Activated naive CD4-positive, alpha-beta T cell treated with anti-CD3 and anti-CD28 coated beads for 36 hours (primary cell): ENCODE measurements around the gene MRPL21. TPM values are rescaled to one million over a fixed set of nuclear protein-coding genes. Genes with fewer than 3 reads are reported as not detected.
A peak's percentile ranks its signal among the peaks of the same experiment; 100 is the strongest.

ENCODE experiments used
- CTCF ChIA-PET: fragments of 350-600 bp; sonication (Branson Sonifier 250); formaldehyde crosslinking; loops from one replicate; lab custom pipeline; 2021; ENCODE audit warnings: antibody characterized with exemption; lab: Charles Lee
- DNase-seq: peaks from one replicate; pipeline ENCODE4 v3.0.0-alpha.2; 2020
- H3K27ac Mint-ChIP-seq: one replicate; pipeline ENCODE4 v1.8.0; 2021; ENCODE audit warnings: mild to moderate bottlenecking, mixed read lengths
- H3K27me3 Mint-ChIP-seq: one replicate; pipeline ENCODE4 v1.8.0; 2021; ENCODE audit warnings: low read depth, mixed read lengths
- H3K36me3 Mint-ChIP-seq: one replicate; pipeline ENCODE4 v1.8.0; 2021; ENCODE audit warnings: low read depth, mixed read lengths
- H3K4me1 Mint-ChIP-seq: one replicate; pipeline ENCODE4 v1.8.0; 2021; ENCODE audit warnings: low read depth, mixed read lengths
- H3K4me3 Mint-ChIP-seq: one replicate; pipeline ENCODE4 v1.8.0; 2021; ENCODE audit warnings: mild to moderate bottlenecking, moderate library complexity, mixed read lengths
- H3K9me3 Mint-ChIP-seq: one replicate; pipeline ENCODE4 v1.8.0; 2021; ENCODE audit warnings: mixed read lengths
- intact Hi-C: fragments of 100-400 bp; cut with micrococcal nuclease; formaldehyde crosslinking; loops from one replicate; pipeline ENCODE4 v1.15.1; 2023
- total RNA-seq, 2 experiments: library from RNA; stranded (reverse); gene quantifications; one replicate each; pipeline ENCODE4 v1.2.3, GENCODE V29; 2021

MRPL21 gene
- total RNA-seq, 2 experiments from 2014 or later = 90.8 to 92.1 TPM

- intact Hi-C loops = no loop called here
- Mint-ChIP-seq H3K27me3 (no peaks in the 10 kb centered on the region), H3K36me3 (peaks cover 40% of the 10 kb centered on the region), H3K27ac (no peak overlapping the region), H3K4me3 (no peak overlapping the region), H3K9me3 (no peaks in the 10 kb centered on the region), H3K4me1 (no peaks in the 10 kb centered on the region)
- CTCF ChIA-PET = no interaction called here
- no peak for DNase-seq
Measured at GRCh38 chr11:68914761-68915160, 11.1 kb upstream of the MRPL21 start.

- Mint-ChIP-seq H3K36me3 (peaks cover 36% of the 10 kb centered on the region), H3K27me3 (no peaks in the 10 kb centered on the region)
Measured at GRCh38 chr11:68913188-68913587, 9.6 kb upstream of the MRPL21 start.

GRCh38 chr11:68912254-68912653, 8.6 kb upstream of the MRPL21 start:
- DNase-seq = no peak
- CTCF ChIA-PET = no interaction called here
- peaks cover 39% of the 10 kb centered on the region for H3K36me3 Mint-ChIP-seq
- H3K9me3 Mint-ChIP-seq = no peaks in the 10 kb centered on the region
- intact Hi-C loops = no loop called here
- no peak overlapping the region for H3K27ac Mint-ChIP-seq
- H3K27me3 Mint-ChIP-seq = no peaks in the 10 kb centered on the region
- H3K4me3 Mint-ChIP-seq = no peak overlapping the region
- H3K4me1 Mint-ChIP-seq = no peaks in the 10 kb centered on the region

More at GRCh38 chr11:68913188-68913587, 9.6 kb upstream of the MRPL21 start:
- DNase-seq = no peak
- Mint-ChIP-seq H3K4me3 (no peak overlapping the region), H3K4me1 (no peaks in the 10 kb centered on the region), H3K9me3 (no peaks in the 10 kb centered on the region), H3K27ac (no peak overlapping the region)
- intact Hi-C loops = no loop called here
- CTCF ChIA-PET = no interaction called here

- H3K4me1 Mint-ChIP-seq = no peaks in the 10 kb centered on the region
- no peak overlapping the region for H3K4me3 Mint-ChIP-seq
- H3K27me3 Mint-ChIP-seq = no peaks in the 10 kb centered on the region
- intact Hi-C loops = no loop called here
- no peaks in the 10 kb centered on the region for H3K9me3 Mint-ChIP-seq
- H3K27ac Mint-ChIP-seq = no peak overlapping the region
- peaks cover 40% of the 10 kb centered on the region for H3K36me3 Mint-ChIP-seq
- no peak for DNase-seq
- CTCF ChIA-PET = no interaction called here
Measured at GRCh38 chr11:68911731-68912130, 8.1 kb upstream of the MRPL21 start.

- H3K36me3 Mint-ChIP-seq = peaks cover 34% of the 10 kb centered on the region
- DNase-seq = no peak
- intact Hi-C loops = no loop called here
- no peak overlapping the region for H3K4me3 Mint-ChIP-seq
- no peaks in the 10 kb centered on the region for H3K27me3 Mint-ChIP-seq
- CTCF ChIA-PET = no interaction called here
- H3K9me3 Mint-ChIP-seq = no peaks in the 10 kb centered on the region
- H3K27ac Mint-ChIP-seq = no peak overlapping the region
- H3K4me1 Mint-ChIP-seq = peaks cover 3% of the 10 kb centered on the region
Measured at GRCh38 chr11:68910965-68911364, 7.3 kb upstream of the MRPL21 start.

GRCh38 chr11:68908273-68908672, 4.6 kb upstream of the MRPL21 start:
- Mint-ChIP-seq H3K27me3 (no peaks in the 10 kb centered on the region), H3K36me3 (peaks cover 31% of the 10 kb centered on the region), H3K4me3 (no peak overlapping the region), H3K9me3 (no peaks in the 10 kb centered on the region), H3K27ac (no peak overlapping the region), H3K4me1 (peaks cover 16% of the 10 kb centered on the region)
- intact Hi-C loops = no loop called here
- CTCF ChIA-PET = no interaction called here
- DNase-seq = no peak

GRCh38 chr11:68905421-68906360, 2.1 kb upstream of the MRPL21 start:
- DNase-seq = no peak
- peaks cover 24% of the 10 kb centered on the region for H3K36me3 Mint-ChIP-seq
- H3K4me3 Mint-ChIP-seq = peak overlapping the region; percentile 88
- H3K9me3 Mint-ChIP-seq = no peaks in the 10 kb centered on the region
- H3K27ac Mint-ChIP-seq = no peak overlapping the region
- intact Hi-C loops = no loop called here
- CTCF ChIA-PET = no interaction called here
- H3K4me1 Mint-ChIP-seq = peaks cover 35% of the 10 kb centered on the region
- no peaks in the 10 kb centered on the region for H3K27me3 Mint-ChIP-seq

- Mint-ChIP-seq H3K27me3 (no peaks in the 10 kb centered on the region), H3K36me3 (peaks cover 25% of the 10 kb centered on the region), H3K27ac (peak overlapping the region; percentile 81), H3K9me3 (no peaks in the 10 kb centered on the region), H3K4me1 (peaks cover 41% of the 10 kb centered on the region), H3K4me3 (peak overlapping the region; percentile 88)
- peak; percentile 28 for DNase-seq
- CTCF ChIA-PET = interaction anchor here (1.2 kb wide), 1 partner anchor 79 kb away, joined by 3 read pairs; no protein-coding TSS in a partner anchor
- intact Hi-C loops = no loop called here
Measured at GRCh38 chr11:68904248-68904847, 716 bp upstream of the MRPL21 start.

GRCh38 chr11:68900835-68901381, 2.7 kb downstream of the MRPL21 start:
- no peak for DNase-seq
- Mint-ChIP-seq H3K27me3 (no peaks in the 10 kb centered on the region), H3K27ac (no peak overlapping the region), H3K9me3 (no peaks in the 10 kb centered on the region), H3K4me3 (no peak overlapping the region), H3K36me3 (peaks cover 34% of the 10 kb centered on the region), H3K4me1 (peaks cover 38% of the 10 kb centered on the region)
- CTCF ChIA-PET = interaction anchor here (0.6 kb wide), 1 partner anchor 456 kb away, joined by 3 read pairs; no protein-coding TSS in a partner anchor
- intact Hi-C loops = no loop called here

- intact Hi-C loops = no loop called here
- DNase-seq = no peak
- Mint-ChIP-seq H3K27me3 (no peaks in the 10 kb centered on the region), H3K36me3 (peaks cover 38% of the 10 kb centered on the region), H3K9me3 (no peaks in the 10 kb centered on the region), H3K27ac (no peak overlapping the region), H3K4me3 (no peak overlapping the region), H3K4me1 (peaks cover 17% of the 10 kb centered on the region)
- CTCF ChIA-PET = no interaction called here
Measured at GRCh38 chr11:68897441-68897840, 6.2 kb downstream of the MRPL21 start.

GRCh38 chr11:68896171-68896959, 7.3 kb downstream of the MRPL21 start:
- Mint-ChIP-seq H3K4me3 (no peak overlapping the region), H3K4me1 (peaks cover 7% of the 10 kb centered on the region), H3K9me3 (no peaks in the 10 kb centered on the region), H3K27ac (no peak overlapping the region), H3K27me3 (no peaks in the 10 kb centered on the region), H3K36me3 (peaks cover 41% of the 10 kb centered on the region)
- CTCF ChIA-PET = no interaction called here
- intact Hi-C loops = no loop called here
- DNase-seq = no peak

- H3K27ac Mint-ChIP-seq = no peak overlapping the region
- H3K9me3 Mint-ChIP-seq = no peaks in the 10 kb centered on the region
- intact Hi-C loops = no loop called here
- H3K27me3 Mint-ChIP-seq = no peaks in the 10 kb centered on the region
- CTCF ChIA-PET = no interaction called here
- peaks cover 37% of the 10 kb centered on the region for H3K36me3 Mint-ChIP-seq
- no peaks in the 10 kb centered on the region for H3K4me1 Mint-ChIP-seq
- no peak for DNase-seq
- H3K4me3 Mint-ChIP-seq = no peak overlapping the region
Measured at GRCh38 chr11:68893282-68893681, 10.3 kb downstream of the MRPL21 start.
